HepG2 (cell line): ENCODE results near the gene TSSK3. TPM values are rescaled to one million over a fixed set of nuclear protein-coding genes. Genes with fewer than 3 reads are reported as not detected.
A peak's percentile ranks its signal among the peaks of the same experiment; 100 is the strongest.

Experiments used
- AGO1 ChIP-seq: fragments of 200-400 bp; formaldehyde crosslinking; IDR thresholded peaks from 2 replicates; pipeline ENCODE4 v1.6.1; 2017; ENCODE audit warnings: mild to moderate bottlenecking, low read depth, low read length, moderate library complexity; ENCODE audit not compliant: poor library complexity, severe bottlenecking
- AGO2 ChIP-seq: fragments of 200-400 bp; formaldehyde crosslinking; optimal IDR thresholded peaks from 2 replicates; pipeline ENCODE3; 2017; ENCODE audit warnings: mild to moderate bottlenecking, low read depth, low read length, moderate library complexity
- FOXA1 ChIP-seq, 2 experiments: fragments of 450-650 bp in 1 of 2; sonication (generic) in 1 of 2; formaldehyde crosslinking in 1 of 2; IDR thresholded peaks; 2 replicates each; pipeline versions ENCODE4 v1.4.0 to v1.6.1; 2016 to 2020; ENCODE audit warnings: missing genetic modification reagents in 1 of 2
- JDP2 ChIP-seq: sonication (generic); formaldehyde crosslinking; IDR thresholded peaks from 2 replicates; pipeline ENCODE4 v1.8.1; 2022; ENCODE audit warnings: missing genetic modification reagents, borderline replicate concordance
- MAF1 ChIP-seq: sonication (generic); formaldehyde crosslinking; IDR thresholded peaks from 2 replicates; pipeline ENCODE4 v1.5.0; 2020; ENCODE audit warnings: missing genetic modification reagents, borderline replicate concordance
- PHF5A ChIP-seq: IDR thresholded peaks from one replicate; pipeline ENCODE4 v1.6.1; 2018; ENCODE audit warnings: low read depth, missing genetic modification reagents; ENCODE audit not compliant: unreplicated experiment
- POGZ ChIP-seq: sonication (generic); formaldehyde crosslinking; IDR thresholded peaks from 2 replicates; pipeline ENCODE4 v1.4.0; 2020; ENCODE audit warnings: mild to moderate bottlenecking, missing genetic modification reagents
- POLR2AphosphoS5 ChIP-seq: IDR thresholded peaks from 2 replicates; pipeline ENCODE4 v1.6.1; 2012; ENCODE audit warnings: low read depth, low read length
- RBFOX2 ChIP-seq: fragments of 200-400 bp; formaldehyde crosslinking; IDR thresholded peaks from 2 replicates; pipeline ENCODE4 v1.6.1; 2017; ENCODE audit warnings: low read depth, mild to moderate bottlenecking, low read length
- SOX13 ChIP-seq, 3 experiments: fragments of 450-650 bp in 1 of 3; sonication (generic) in 1 of 3; formaldehyde crosslinking in 1 of 3; IDR thresholded peaks in 2 of 3; conservative IDR thresholded peaks in 1 of 3; 2 replicates each; pipeline versions ENCODE4 v1.5.0 to v1.6.1; 2016 to 2020; ENCODE audit warnings: antibody characterized with exemption in 1 of 3, mild to moderate bottlenecking in 1 of 3, missing compliant biosample characterization in 1 of 3, missing genetic modification reagents in 1 of 3, moderate library complexity in 1 of 3
- SP4 ChIP-seq: sonication (generic); formaldehyde crosslinking; IDR thresholded peaks from 2 replicates; pipeline ENCODE4 v1.8.1; 2023; ENCODE audit warnings: mild to moderate bottlenecking, missing genetic modification reagents
- ZFP1 ChIP-seq: IDR thresholded peaks from 2 replicates; pipeline ENCODE4 v1.6.1; 2016
- ZFP36L2 ChIP-seq: sonication (generic); formaldehyde crosslinking; IDR thresholded peaks from 2 replicates; pipeline ENCODE4 v1.4.0; 2020; ENCODE audit warnings: missing genetic modification reagents
- ZNF205 ChIP-seq: IDR thresholded peaks from 2 replicates; pipeline ENCODE4 v1.6.1; 2018; ENCODE audit warnings: missing biosample characterization, missing genetic modification reagents
- polyA plus RNA-seq, 8 experiments: library from polyadenylated mRNA; depleted of rRNA in 3 of 8; stranded (reverse) in 7 of 8; unstranded in 1 of 8; fragments of >200 nt; fragmentation: Illumina TruSeq in 4 of 8; extraction: Trizol in 4 of 8; gene quantifications; 2 replicates each; pipeline versions ENCODE4 v1.2.1 to v1.2.3, GENCODE V29; 2011 to 2016; ENCODE audit warnings: low read depth in 4 of 8, missing spikeins in 1 of 8, mixed read lengths in 1 of 8; ENCODE audit not compliant: insufficient read depth in 1 of 8
- total RNA-seq, 5 experiments: library from RNA; depleted of rRNA; stranded (reverse); fragments of >200 nt; fragmentation: Illumina TruSeq; extraction: Trizol; gene quantifications; 2 replicates each; pipeline ENCODE4 v1.2.3, GENCODE V29; 2016; ENCODE audit warnings: low read depth in 1 of 5
- TF ChIP-seq, protein P1 (sequence below): sonication (generic); formaldehyde crosslinking; IDR thresholded peaks from 2 replicates; pipeline ENCODE4 v1.4.0; 2020; ENCODE audit warnings: missing genetic modification reagents
- TF ChIP-seq, protein P2 (sequence below): sonication (generic); formaldehyde crosslinking; IDR thresholded peaks from 2 replicates; pipeline ENCODE4 v1.5.0; 2020; ENCODE audit warnings: missing genetic modification reagents
- TF ChIP-seq, protein P3 (sequence below): sonication (generic); formaldehyde crosslinking; IDR thresholded peaks from 2 replicates; pipeline ENCODE4 v1.8.0; 2022; ENCODE audit warnings: mild to moderate bottlenecking, missing genetic modification reagents, moderate library complexity
- TF ChIP-seq, protein P4 (sequence below): sonication (generic); formaldehyde crosslinking; IDR thresholded peaks from 2 replicates; pipeline ENCODE4 v1.4.0; 2020; ENCODE audit warnings: missing genetic modification reagents, mild to moderate bottlenecking, borderline replicate concordance
- TF ChIP-seq, protein P5 (sequence below): IDR thresholded peaks from 2 replicates; pipeline ENCODE4 v1.6.1; 2016; ENCODE audit warnings: low read depth, missing genetic modification reagents, missing compliant biosample characterization

TSSK3 gene
- total and polyA plus RNA-seq, 2 of the 13 experiments (the other 11 are each of a cell fraction or from before 2014, with no cell fraction given) = 1.0 to 1.1 TPM

DNA sequence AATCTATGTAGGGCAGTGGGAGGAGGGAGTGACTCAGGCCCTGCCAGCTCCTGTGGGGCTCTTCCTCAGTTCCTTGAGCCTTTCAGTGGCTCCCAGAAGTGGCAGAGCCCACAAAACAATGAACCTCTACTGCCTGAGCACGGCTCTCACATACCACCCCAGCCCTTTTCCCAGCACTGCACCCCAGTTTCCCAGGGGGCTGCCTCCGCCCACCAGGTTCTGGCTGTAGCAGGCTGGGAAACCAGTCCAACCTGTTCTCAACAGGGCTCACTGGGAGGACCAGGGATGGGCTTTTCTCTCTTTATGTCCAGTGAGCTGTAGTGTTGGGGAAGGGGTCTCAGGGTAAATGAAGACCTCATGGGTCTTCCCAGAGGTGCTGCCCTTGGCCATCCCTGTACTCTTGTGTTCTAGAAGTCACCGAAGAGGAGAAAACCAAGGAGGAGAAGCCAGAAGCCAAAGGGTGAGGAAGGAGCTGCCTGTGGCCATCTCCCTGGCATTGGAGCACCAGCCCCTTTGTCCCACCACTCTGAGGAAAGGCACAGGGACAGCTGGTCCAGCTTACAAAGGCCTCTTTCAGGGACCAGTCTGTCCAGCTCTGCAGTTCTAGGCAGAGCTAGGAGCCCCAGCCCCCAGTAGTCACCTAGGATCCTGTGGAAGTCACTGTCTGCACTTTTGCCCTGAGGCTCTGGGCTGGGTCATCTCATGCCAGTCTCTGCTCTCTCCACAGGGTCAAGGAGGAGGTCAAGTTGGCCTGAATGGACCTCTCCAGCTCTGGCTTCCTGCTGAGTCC lies 29.9 kb upstream of the TSSK3 start (continued):
- TF ChIP-seq ZFP1 = no peak
- no peak for TF ChIP-seq ZNF205 (CRISPR knock-in tag)
- TF ChIP-seq, protein P1, sequence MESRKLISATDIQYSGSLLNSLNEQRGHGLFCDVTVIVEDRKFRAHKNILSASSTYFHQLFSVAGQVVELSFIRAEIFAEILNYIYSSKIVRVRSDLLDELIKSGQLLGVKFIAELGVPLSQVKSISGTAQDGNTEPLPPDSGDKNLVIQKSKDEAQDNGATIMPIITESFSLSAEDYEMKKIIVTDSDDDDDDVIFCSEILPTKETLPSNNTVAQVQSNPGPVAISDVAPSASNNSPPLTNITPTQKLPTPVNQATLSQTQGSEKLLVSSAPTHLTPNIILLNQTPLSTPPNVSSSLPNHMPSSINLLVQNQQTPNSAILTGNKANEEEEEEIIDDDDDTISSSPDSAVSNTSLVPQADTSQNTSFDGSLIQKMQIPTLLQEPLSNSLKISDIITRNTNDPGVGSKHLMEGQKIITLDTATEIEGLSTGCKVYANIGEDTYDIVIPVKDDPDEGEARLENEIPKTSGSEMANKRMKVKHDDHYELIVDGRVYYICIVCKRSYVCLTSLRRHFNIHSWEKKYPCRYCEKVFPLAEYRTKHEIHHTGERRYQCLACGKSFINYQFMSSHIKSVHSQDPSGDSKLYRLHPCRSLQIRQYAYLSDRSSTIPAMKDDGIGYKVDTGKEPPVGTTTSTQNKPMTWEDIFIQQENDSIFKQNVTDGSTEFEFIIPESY (CRISPR knock-in tag) = no peak
- TF ChIP-seq, protein P2, sequence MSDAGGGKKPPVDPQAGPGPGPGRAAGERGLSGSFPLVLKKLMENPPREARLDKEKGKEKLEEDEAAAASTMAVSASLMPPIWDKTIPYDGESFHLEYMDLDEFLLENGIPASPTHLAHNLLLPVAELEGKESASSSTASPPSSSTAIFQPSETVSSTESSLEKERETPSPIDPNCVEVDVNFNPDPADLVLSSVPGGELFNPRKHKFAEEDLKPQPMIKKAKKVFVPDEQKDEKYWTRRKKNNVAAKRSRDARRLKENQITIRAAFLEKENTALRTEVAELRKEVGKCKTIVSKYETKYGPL = no peak
- TF ChIP-seq ZFP36L2 = no peak
- no peak for TF ChIP-seq PHF5A (CRISPR knock-in tag)
- TF ChIP-seq POLR2AphosphoS5 = peak; percentile 15; the same call in 1 of the 2 replicates
- TF ChIP-seq POGZ (CRISPR knock-in tag) = no peak
- no peak for TF ChIP-seq JDP2 (CRISPR knock-in tag)
- peak; percentile 85 for TF ChIP-seq AGO2
- TF ChIP-seq, protein P3, sequence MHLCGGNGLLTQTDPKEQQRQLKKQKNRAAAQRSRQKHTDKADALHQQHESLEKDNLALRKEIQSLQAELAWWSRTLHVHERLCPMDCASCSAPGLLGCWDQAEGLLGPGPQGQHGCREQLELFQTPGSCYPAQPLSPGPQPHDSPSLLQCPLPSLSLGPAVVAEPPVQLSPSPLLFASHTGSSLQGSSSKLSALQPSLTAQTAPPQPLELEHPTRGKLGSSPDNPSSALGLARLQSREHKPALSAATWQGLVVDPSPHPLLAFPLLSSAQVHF (CRISPR knock-in tag) = no peak
- no peak for TF ChIP-seq FOXA1 (IDR thresholded peaks at IDR 0.05)
- TF ChIP-seq FOXA1 (CRISPR knock-in tag; IDR thresholded peaks at IDR 0.05) = no peak
- TF ChIP-seq, protein P4, sequence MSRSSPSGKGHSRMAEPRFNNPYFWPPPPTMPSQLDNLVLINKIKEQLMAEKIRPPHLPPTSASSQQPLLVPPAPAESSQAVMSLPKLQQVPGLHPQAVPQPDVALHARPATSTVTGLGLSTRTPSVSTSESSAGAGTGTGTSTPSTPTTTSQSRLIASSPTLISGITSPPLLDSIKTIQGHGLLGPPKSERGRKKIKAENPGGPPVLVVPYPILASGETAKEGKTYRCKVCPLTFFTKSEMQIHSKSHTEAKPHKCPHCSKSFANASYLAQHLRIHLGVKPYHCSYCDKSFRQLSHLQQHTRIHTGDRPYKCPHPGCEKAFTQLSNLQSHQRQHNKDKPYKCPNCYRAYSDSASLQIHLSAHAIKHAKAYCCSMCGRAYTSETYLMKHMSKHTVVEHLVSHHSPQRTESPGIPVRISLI (CRISPR knock-in tag) = no peak
- no peak for TF ChIP-seq SP4 (CRISPR knock-in tag)
- peak; percentile 18 for TF ChIP-seq RBFOX2
- no peak for TF ChIP-seq MAF1 (CRISPR knock-in tag)
- peak; percentile 52 for TF ChIP-seq AGO1
- TF ChIP-seq, protein P5, sequence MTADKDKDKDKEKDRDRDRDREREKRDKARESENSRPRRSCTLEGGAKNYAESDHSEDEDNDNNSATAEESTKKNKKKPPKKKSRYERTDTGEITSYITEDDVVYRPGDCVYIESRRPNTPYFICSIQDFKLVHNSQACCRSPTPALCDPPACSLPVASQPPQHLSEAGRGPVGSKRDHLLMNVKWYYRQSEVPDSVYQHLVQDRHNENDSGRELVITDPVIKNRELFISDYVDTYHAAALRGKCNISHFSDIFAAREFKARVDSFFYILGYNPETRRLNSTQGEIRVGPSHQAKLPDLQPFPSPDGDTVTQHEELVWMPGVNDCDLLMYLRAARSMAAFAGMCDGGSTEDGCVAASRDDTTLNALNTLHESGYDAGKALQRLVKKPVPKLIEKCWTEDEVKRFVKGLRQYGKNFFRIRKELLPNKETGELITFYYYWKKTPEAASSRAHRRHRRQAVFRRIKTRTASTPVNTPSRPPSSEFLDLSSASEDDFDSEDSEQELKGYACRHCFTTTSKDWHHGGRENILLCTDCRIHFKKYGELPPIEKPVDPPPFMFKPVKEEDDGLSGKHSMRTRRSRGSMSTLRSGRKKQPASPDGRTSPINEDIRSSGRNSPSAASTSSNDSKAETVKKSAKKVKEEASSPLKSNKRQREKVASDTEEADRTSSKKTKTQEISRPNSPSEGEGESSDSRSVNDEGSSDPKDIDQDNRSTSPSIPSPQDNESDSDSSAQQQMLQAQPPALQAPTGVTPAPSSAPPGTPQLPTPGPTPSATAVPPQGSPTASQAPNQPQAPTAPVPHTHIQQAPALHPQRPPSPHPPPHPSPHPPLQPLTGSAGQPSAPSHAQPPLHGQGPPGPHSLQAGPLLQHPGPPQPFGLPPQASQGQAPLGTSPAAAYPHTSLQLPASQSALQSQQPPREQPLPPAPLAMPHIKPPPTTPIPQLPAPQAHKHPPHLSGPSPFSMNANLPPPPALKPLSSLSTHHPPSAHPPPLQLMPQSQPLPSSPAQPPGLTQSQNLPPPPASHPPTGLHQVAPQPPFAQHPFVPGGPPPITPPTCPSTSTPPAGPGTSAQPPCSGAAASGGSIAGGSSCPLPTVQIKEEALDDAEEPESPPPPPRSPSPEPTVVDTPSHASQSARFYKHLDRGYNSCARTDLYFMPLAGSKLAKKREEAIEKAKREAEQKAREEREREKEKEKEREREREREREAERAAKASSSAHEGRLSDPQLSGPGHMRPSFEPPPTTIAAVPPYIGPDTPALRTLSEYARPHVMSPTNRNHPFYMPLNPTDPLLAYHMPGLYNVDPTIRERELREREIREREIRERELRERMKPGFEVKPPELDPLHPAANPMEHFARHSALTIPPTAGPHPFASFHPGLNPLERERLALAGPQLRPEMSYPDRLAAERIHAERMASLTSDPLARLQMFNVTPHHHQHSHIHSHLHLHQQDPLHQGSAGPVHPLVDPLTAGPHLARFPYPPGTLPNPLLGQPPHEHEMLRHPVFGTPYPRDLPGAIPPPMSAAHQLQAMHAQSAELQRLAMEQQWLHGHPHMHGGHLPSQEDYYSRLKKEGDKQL (CRISPR knock-in tag) = no peak
- no peak for TF ChIP-seq SOX13 (IDR thresholded peaks at IDR 0.05)
- TF ChIP-seq SOX13 (CRISPR knock-in tag; conservative IDR thresholded peaks at IDR 0.05 in 1 of 2, IDR thresholded peaks at IDR 0.05 in 1 of 2) = no peak
